Stimulated activated CD4-positive, alpha-beta T cell treated with anti-CD3 and anti-CD28 coated beads, Interleukin-1b, Interleukin-23, amount 100 ng/mL, for 4 hours (primary cell): ENCODE results near the gene DLG1.
"Not testable (repeated sequence)": the region's sequence is repeated elsewhere in the genome, so short reads cannot be mapped to it uniquely, and the experiment has no call there.

Experiments used
- DNase-seq, 2 donors: peaks; one replicate each; pipeline ENCODE4 v3.0.0-alpha.2; 2020; ENCODE audit warnings: low read depth in 2 of 2

DLG1 gene

DNA sequence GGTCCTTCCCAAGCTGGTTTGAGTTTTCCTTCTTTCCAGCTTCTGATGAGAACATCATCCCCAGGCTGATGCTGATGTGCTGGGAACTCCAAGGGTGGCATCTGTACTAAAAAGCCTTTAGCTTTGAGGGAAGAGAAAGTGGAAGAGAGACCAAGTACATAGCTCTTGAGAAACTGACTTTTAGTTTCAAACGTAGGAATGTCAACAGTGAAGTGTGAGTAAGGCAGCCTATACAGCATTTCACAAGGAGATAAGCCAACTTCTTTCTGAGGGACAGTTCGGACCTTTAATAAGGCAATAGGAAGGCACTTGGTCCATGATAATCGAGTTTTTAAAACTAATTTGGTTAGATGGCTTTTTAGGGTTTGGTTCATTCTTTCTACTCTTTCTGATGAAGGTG, 53.7 kb downstream of the DLG1 start:
- no peak for DNase-seq

DNA sequence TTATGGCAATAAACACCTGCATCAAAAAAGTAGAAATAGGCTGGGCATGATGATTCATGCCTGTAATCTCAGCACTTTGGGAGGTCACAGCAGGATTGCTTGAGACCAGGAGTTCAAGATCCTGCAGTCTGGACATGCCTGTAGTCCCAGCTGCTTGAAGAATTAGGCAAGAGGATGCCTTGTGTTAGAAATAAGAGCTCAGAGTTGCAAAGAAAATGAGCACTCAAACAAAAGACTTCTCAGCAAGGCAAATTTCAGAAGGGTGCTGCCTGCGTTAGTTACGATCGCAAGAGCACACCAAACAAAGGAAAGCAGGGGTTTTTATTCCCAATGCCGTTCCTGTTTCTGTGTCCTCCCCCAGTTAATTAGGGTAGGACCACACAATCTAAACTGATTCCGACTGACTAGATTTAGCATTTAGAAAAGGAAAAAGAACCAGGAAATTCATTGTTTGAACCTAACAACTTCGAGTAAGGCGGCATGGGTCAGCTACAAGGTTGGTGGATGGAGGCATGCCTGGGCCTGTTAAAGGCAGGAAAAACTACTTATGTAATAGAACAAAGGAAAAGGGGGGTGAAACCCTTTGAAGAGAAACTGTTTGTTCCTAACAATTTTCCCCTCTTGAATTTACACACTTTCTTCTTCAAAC, 55.5 kb downstream of the DLG1 start:
- no peak for DNase-seq

DNA sequence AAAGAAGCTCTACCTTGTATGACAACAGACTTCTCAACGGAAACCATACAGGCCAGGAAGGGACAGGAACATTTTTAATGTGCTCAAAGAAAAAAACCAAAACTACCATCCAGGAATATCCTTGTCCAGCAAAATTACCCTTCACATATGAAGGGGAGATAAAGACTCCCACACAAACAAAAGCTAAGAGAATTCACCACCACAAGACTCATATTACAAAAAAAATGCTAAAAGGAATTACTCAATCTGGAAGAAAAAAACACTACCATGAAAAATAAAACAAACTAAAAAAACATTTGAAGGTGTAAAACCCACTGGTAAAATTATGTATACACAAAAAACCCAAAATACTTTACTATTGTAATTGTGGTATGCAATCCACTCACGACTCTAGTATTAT, 57.2 kb downstream of the DLG1 start:
- no peak for DNase-seq

DNA sequence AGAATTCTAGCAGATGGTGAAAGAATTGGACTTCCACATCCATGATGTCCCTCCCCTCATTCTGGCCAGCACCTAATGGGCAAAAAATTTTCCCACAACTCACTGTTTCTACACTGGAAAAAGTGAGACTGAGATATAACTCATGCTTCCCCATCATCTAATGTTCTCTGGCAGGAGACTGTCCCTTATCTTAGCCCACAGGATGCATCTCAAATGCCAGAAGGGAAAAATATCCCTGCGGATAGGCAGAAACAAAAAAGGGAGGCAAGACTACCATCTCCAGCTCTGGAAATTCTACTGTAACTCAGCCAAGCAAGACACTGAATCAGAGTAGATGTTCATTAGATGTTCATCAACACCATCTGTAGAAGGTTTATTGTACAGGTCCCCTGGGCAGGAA, 58.6 kb downstream of the DLG1 start:
- DNase-seq: no peak

DNA sequence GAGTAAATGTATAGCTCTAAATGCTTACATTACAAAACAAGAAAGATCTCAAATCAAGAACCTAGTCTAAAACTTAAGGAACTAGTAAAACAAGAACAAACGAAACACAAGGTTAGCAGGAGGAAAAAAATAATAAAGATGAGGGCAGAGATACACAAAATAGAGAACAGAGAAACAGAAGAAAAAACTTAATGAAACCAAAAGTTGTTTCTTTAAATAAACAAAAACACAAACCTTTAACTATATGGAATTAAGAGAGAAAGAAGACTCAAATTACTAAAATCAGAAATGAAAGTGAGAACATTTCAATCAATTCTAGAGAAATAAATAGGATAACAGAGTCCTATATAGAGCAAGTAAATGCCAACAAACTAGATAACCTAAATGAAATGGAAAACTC, 59.6 kb downstream of the DLG1 start:
- no peak for DNase-seq

DNA sequence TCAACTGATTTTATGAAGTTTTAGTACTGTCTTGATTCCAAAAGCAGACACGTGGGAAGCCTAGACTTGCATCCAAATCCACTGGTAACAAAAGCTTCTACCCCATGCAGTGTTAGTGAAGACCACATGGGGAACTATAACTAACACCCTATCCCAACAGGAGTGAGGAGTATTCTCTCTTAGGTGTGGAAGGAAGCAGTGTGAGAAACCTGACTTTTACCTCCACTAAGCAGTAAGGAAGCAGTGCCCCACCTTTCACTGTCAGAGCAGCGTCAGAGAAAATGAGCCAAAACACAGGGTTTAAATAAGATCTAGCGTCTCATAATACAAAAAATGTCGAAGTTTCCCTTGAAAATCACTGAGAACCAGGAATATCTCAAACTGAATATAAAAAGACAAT, 60.5 kb downstream of the DLG1 start:
- DNase-seq: no peak

DNA sequence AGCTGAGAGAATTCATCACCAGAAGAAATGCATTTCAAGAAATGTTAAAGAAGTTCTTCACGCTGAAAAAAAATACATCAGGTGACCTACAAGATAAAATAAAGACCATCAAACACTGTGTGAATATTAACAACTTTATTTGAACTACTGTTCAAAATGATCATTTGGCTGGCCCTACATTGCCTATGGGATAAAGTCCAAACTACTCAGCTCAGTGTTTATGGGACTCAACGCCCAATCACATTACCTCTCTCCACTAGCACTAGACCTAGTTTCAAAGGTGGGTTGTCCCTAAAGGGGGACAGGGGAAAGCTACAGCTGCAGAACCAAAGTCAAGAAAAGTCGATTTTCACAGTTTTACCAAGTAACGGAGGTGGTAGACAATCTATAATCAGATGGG, 62.0 kb downstream of the DLG1 start:
- no peak for DNase-seq

DNA sequence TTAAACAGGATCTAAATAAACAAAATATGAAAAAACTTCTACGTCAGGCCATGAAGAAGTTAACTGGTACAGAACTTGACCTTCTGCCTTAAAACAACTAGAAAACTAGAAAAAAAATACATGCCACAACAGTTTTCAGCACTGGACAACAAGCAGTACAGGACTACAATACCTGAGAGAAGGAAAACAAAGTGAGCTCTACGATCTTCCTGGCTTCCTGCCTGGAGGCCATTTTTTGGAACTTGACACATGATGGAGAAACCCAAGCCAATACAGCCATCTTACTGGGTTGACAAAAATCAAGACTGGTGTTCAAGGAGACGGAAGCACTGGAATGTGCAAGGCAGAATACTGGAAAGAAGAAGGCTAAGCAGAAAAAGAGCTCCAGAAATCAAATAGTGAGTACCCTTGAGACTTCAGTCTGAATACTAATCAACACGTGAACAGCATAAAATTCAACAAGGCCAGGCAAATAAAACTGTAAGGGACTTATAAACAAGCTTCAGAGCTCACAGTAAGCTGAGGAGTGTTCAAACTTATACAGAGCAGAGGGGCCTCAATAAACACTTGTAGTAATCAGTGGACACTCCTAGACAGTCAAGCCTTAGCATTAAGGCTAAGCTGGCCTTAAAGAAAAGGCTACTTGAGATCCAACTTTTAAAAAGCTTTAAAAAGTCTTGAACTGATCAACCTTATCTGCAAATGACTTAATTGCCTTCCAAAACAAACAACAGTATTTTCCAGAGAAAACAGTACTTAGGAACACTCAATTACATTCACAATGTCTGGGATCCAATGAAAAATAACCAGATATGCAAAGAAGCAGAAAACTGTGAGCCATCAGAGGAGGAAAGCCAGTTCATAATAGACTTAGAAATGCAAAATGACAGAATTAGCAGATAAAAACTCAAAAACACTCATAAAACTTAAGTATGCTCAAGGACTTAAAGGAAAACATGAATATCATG, 63.2 kb downstream of the DLG1 start:
- no peak for DNase-seq

DNA sequence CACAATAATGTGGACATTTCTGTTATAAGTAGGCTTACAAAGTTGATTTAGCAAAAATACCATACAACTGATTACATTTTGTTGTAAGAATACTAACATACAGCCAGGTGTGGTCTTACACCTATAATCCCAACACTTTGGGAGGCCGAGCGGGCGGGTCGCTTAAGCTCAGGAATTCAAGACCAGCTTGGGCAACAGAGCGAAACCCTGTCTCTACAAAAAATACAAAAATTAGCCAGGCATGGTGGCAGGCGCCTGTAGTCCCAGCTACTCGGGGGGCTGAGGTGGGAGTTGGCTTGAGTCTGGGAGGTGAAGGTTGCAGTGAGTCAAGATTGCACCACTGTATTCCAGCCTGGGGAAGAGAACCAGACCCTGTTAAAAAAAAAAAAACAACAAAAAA, 67.1 kb downstream of the DLG1 start:
- no peak for DNase-seq

DNA sequence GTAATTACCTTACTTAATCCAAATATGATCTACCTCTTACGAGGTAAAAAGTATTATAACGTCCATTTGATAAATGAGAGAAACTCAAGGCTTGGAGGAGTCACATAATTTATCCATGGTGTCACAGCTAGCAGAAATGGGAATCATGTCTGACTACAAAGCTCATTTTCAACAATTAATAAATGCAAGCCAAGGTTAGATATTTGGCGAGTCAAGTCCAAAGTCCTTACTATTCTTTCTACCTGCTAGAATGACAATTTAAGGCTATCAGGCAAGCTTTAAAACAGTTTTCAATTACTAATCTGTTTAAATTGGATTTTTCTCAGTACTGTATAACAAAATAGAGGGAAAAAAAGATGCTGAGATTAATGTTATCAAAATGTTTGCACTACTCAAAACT, 68.6 kb downstream of the DLG1 start:
- no peak for DNase-seq

DNA sequence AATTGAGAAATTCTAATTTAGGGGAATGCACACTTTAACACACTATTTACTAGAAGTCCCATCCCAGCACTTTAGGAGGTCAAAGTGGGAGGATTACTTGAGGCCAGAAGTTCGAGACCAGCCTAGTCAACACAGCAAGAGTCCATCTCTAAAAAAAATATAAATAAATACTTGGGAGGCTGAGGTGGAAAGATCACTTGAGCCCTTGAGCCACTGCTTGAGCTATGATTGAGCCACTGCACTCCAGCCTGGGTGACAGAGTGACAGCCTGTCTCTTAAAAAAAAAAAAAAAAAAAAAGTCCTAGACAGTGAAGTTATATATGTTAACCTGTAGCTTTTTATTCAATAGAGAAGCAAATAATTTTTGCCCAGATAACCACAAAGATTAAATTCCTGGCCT, 69.2 kb downstream of the DLG1 start:
- DNase-seq: no peak

DNA sequence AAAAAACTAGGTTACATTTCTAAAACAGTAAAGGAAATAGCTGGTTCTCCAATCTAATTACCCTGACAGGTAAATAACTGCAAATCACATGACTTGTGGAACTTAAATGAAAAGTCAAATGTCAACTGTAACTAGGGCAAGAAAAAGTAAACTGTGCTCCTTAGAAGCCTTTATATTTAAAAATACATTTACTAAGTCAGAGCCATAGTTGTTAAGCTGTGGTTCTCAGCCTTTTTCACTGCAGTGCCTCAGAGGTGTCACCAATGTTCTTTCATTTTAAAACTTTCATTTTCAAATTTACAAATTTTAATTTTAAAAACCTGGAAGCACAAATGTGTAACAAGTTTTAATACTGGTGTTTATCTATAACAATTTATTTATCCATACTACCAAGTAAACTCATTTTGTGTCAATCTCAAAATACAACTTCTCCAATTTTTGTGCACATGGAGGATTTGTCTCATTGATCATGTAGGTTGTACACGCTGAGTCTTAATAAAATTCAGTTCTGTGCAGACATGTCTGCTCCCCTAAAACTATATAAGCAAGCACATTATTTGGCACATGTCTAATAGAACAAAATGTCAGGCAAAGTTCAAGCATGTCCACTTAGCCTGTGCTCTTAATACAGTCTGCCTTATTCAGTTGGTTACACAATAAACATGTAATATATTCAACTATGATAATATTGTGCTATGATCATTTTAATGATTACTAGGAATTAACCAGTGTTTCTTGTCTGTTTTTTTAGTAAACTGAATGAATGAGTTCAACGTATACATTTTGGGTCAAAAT, 70.4 kb downstream of the DLG1 start:
- DNase-seq: no peak

DNA sequence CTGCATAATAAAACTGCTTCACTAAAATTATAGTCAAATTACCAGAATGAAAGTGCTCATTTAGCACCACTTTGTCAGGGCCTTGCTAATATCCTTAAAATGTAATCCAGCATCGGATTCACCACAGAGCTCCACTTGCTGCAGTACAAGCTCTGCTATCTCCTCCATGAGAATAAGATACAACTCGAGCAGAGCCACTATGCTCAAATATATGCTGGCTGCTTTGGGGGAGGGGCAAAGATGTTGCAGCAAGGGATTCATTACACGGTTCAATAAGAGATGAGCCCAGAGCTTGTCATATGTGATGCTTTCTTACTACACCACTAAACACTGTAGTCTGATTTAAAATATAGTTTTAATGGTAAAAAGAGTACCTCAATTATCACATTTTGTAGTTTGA, 72.2 kb downstream of the DLG1 start:
- DNase-seq: no peak

DNA sequence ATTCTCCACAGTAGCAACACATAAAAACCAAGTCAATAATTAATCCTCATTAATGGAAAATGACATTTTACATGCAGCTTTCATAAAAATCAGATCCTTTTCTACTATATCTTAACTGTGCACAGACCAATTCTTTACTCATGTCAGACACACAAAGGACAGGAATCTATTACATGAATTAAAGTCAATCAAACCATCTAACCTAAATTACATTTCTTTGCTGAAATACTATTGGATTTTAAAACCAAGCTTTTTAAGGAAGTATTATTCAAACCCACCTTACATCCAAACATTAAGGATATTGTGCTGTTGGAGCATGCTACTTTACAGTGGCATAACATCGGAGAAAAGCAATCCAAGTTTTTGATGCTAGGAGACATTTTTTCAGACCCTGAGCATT, 72.8 kb downstream of the DLG1 start:
- DNase-seq: no peak

DNA sequence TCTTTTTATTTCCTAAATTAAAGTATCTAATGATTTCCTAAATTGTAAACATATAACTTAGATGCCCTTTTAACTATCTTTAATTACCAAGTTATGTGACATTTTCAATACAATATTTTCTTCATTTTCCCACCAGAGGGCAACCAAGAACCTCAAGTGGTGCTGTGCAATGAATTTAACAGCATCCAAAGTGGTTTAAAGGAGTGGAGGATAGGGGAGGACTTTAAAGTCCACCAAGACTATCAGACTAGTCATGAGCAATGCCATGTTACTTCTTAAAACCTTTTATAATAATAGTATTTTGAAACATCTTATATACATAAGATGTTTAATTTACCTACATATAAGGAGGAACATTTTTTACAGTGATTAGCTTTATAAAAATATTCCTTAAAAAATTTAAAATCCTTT, 74.4 kb downstream of the DLG1 start:
- no peak for DNase-seq

DNA sequence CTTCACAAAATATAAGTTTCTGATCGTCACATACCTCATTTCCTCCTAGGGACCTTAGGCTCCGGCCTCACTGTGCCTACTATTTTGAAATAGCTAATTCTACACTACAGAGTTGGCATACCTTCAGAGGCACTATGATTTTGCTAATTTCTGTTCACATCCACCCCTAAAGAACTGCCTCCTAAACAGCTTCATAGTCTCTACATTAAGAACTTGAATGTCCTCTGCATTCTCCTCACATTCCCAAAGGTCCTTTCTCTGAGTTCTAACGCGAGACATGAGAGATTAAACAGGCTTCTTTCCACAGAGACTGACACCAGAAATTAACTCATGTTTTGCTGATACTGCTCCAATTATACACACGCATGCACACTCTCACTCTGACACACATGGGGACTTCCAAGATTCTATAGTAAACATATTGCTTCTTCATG, 75.5 kb downstream of the DLG1 start:
- DNase-seq: no peak

DNA sequence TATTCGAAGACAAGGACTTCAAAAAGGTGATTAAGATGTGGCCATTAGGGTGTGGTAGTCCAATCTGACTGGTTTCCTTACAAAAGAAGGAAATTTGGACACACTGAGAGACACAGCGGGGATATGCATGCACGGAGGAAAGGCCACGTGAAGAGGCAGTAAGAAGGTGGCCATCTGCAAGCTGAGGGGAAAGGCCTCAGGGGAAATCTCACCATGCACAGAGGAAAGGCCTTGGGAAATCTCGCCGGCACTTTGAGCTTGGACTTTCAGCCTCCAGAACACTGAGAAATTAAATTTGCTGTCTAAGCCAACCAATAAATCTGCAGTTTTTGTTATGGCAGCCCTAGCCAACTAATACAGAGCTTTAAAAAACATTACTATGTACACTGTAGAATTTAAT, 78.8 kb downstream of the DLG1 start:
- DNase-seq: no peak

DNA sequence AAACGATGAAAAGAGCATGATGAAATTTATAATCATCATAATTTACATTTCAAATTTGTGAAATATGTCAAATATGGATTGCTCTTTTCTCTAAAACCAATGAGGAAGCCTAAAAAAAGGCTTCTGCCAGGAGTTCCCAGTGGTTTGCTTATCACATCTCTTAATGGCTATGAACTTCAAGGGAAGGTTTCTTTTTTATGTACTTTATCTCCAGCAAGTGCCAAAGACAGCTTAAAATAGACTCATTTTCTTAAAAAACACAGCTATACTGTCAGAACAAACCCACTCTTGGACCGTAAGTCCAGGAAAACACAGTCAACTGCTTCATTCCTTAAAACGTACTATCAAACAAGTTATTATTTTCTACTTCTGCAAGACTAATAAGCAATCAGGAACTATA, 80.2 kb downstream of the DLG1 start:
- no peak for DNase-seq

DNA sequence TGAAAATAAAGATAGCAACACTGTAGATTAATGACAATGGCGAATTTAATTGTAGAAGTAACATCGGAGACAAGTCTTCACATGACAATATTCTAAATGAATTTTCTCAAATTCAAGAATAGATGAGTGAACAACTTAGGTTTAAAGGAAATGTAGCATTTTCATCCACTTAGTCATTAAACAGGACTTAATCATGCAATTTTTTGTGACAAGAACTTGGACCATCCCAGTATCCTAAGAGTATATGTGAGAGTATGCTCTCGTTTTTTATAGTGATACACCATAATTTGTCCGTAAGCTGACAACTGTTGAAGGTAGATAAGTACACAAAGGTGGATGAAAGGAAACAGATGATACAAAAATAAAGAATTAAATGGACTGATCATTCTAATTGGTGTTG, 81.5 kb downstream of the DLG1 start:
- DNase-seq: no peak

DNA sequence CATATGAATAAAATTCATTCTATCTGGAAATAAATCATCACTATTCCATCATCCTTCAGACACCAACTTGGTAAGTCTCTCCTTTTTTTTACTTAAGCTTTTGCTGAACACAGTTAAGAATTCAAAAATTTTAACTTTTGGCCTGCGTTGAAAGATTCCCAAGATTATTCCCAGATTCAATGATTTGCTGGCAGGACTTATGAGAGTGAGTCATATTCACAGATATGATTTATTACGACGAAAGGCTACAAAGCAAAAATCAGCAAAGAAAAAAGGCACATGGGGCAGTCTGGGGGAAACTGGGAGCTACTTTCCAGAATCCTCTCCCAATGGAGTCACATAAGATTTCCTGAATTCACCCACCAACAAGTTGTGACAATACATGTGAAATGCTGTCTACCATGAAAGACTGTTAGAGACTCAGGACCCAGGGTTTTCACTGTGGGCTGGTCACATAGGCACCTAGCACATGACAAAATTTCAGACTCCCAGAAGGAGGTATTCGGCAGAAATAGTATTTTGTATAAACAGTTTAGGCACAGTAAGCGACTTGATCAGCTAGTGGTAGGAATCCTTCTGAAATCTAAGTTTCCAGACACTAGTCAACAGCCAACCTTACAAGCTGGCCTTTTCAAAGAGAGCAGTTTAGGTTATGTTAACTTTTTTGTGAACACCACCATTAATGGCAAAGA, 82.1 kb downstream of the DLG1 start:
- no peak for DNase-seq

DNA sequence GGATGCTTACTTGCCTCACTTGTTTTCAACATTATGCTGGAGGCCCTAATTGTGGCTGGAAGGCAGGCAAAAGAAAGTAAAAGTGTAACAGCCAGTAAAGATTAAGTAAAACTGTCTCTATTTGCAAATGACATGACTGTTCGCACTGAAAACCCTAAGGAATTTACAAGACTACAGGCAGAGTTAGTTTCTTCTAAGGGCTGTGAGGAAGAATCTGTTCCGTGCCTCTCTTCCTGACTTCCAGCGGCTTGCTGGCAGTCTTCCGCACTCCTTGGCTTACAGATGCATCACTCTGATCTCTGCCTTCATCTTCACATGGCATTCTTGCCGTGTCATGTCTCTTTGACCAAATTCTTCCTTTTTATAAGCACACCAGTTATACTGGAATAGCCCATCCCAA, 86.1 kb downstream of the DLG1 start:
- DNase-seq: no peak

DNA sequence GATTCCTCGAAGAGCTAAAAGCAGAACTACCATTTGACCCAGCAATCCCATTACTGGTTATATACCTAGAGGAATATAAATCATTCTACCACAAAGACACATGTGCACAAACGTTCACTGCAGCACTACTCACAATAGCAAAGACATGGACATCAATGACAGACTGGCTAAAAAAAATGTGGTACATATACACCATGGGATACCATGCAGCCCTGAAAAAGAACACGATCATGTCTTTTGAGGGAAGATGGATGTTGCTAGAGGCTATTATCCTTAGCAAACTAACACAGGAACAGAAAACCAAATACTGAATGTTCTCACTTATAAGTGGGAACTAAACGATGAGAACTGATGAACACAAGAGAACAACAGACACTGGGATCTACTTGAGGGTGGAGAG, 86.7 kb downstream of the DLG1 start:
- not testable (repeated sequence) for DNase-seq
